ENCODE measurements around the gene TNS1.

DNA sequence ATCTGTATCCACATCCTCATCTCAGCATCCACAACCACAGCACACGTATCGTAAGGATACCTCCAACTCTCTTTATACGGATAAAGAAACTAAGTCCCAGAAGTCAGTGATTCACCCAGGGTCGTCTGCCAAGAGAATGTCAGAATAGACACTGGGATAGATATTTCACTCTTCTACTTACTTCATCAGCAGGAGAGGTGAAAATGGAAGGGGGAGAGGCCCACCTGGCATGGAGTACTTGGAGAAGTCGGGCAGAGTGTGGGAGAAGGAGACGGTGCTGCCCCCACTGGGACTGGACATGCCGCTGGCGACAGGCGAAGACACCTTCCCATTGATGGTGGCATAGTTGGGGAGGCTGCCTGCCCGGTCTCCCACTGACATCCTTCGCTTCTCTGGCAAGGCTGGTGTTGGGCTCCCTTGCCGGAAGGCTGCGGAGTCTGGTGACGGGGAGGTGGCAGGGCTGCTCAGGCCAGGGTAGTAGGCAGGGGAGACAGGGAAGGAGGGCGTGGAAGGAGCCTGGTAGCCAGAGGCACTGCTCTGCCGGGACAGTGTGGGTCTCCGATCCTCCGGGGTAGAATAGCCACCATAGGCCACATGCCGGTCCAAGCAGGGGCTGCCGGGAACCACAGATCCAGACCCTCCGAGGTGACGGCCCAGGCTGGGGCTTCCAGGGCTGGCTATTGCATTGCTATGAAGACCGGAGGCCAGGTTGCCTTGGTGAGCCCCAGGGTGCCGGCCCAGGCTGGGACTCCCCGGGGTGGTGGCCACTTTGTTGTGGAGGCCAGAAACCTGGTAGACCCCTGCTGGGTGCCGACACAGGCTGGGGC, 185.1 kb downstream of the TNS1 start:
- TF ChIP-seq CTCF (IDR thresholded peaks at IDR 0.05) (no peak), EZH2 (IDR thresholded peaks at IDR 0.05; ENCODE audit: borderline replicate concordance, insufficient read depth, low read depth, low read length, poor library complexity, severe bottlenecking) (no peak)

Data from B cell (primary cell).